HL-60/S4 (cell line): ENCODE measurements around the gene OR10H1.
"Not testable (repeated sequence)": the region's sequence is repeated elsewhere in the genome, so short reads cannot be mapped to it uniquely, and the experiment has no call there.

Experiments
- in situ Hi-C: fragments of 300-500 bp; cut with MboI; formaldehyde crosslinking; loops from 2 replicates; pipeline ENCODE4 v1.14.3; 2022; ENCODE audit warnings: low sequenced_read_pairs

The OR10H1 gene, protein sequence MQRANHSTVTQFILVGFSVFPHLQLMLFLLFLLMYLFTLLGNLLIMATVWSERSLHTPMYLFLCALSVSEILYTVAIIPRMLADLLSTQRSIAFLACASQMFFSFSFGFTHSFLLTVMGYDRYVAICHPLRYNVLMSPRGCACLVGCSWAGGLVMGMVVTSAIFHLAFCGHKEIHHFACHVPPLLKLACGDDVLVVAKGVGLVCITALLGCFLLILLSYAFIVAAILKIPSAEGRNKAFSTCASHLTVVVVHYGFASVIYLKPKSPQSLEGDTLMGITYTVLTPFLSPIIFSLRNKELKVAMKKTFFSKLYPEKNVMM

GRCh38 chr19:15815306-15815705 lies at the start of gene OR10H1:
Gene OR10H1 (minus strand): TSS chr19:15815664. CDS start chr19:15808037, 7,627 bp downstream.
- in situ Hi-C loops: no loop called here

- in situ Hi-C loops: no loop called here
Observed at GRCh38 chr19:15864824-15865223, 49.4 kb upstream of the OR10H1 start.

GRCh38 chr19:15863272-15863671 lies 47.8 kb upstream of the OR10H1 start:
- in situ Hi-C loops: no loop called here

GRCh38 chr19:15862444-15862843 lies 47.0 kb upstream of the OR10H1 start:
- in situ Hi-C loops: no loop called here

DNA sequence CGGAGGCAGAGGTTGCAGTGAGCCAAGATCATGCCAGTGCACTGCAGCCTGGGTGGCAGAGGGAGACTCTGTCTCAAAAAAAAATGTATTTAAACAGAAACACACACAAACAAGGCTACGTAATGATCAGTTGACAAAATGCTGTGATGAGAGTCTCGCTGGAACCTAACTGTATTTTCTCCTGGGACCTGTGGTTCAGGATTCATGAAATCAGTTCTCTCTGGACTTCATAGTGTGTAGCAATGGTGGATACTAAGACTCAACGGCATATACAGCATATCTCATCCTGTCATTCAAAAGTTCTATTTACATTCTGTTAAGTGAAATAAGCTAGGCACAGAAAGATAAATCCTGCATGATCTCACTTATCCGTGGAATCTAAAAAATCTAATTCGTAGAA lies 45.1 kb upstream of the OR10H1 start:
- in situ Hi-C loops: no loop called here

GRCh38 chr19:15859187-15859586 lies 43.7 kb upstream of the OR10H1 start:
- in situ Hi-C loops: no loop called here

- in situ Hi-C loops: no loop called here
Observed at GRCh38 chr19:15850385-15850784, 34.9 kb upstream of the OR10H1 start.

DNA sequence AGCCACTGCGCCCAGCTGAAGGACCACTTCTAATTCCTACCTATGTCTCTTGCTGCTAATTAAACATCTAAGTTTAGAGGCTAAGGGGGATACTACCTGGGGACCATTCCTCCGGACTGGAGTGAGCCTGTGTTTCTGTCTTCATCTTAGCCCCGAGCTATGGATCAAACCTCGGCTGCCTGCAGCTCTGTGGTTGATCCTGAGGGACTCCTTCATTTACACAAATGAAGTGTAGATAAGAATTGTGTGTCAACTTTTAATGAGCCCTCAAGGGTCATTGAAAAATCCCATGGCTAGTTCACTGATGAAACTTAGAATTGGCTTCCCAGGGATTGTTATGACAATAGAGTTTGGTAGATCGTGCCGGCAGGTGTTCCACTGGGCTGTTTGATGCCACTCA lies 31.5 kb upstream of the OR10H1 start:
- in situ Hi-C loops: no loop called here

DNA sequence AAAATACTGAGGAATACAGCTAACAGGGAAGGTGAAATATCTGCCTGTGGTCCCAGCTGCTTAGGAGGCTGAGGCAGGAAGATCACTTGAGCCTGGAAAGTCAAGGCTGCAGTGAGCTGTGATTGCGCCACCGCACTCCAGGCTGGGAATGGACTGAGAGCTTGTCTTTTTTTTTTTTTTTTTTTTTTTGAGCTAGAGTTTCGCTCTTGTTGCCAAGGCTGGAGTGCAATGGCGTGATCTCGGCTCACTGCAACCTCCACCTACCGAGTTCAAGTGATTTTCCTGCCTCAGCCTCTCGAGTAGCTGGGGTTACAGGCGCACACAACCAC lies 28.4 kb upstream of the OR10H1 start:
- in situ Hi-C loops: not testable (repeated sequence)

GRCh38 chr19:15843203-15843893 lies 27.9 kb upstream of the OR10H1 start:
- in situ Hi-C loops: no loop called here

DNA sequence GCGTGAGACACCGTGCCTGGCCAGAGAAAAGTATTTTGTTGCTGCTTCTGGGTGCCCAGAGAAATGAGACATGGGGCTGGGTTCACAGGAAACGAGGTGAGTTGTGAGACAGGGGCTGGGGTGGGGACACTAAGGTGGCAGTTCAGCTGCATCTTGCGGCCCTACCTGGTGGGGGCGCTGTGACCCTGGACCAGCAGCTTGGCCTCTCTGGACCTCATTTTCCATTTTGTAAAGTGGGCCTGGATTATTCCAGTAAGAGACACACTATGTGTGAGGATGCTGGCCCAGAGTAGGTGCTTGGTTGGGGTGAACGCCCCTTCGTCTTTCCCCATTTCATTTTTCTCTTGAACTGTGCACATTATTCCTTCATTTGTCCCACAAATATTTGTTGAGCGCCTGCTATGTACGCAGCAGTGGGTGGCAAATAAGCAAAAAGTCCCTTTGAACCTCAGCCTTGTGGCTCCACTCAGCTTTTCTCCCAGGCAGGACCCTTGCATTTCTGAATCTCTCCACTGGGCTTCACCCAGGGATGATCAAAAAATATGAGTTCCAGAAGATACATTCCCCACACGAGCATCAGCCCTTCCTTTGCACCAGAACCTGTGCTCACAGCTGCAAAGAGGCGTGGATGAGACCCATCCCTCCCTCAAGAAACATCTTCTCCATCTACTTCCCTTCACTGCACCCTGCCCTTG lies 26.6 kb upstream of the OR10H1 start:
- in situ Hi-C loops: no loop called here

- in situ Hi-C loops: no loop called here
Observed at GRCh38 chr19:15840833-15841232, 25.4 kb upstream of the OR10H1 start.

- in situ Hi-C loops: not testable (repeated sequence)
Observed at GRCh38 chr19:15839888-15840287, 24.4 kb upstream of the OR10H1 start.

GRCh38 chr19:15838351-15838750 lies 22.9 kb upstream of the OR10H1 start:
- in situ Hi-C loops: no loop called here

DNA sequence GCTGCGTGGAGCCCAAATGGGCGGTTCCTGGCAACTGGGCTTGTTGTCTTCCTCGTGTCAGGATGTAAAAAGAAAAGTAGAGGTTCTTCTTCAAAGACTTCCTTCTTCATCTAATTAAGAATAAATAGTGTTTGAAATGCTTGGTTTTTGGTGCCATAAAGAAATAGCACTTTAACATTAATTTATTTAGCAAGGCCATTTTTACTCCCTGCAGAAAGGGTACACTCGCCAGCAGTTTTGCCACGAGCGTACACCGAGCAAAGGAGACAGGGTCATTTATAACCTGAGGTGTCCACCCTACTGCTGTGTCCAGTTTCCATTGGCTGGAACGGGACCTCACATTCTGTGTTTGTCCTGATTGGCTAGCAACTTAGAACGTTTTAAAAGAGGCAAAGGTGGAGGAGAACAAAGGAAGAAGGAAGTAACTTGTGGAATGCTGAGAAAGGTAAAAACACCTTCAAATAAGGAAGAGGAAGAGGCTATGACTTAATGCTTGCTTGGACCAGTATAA lies 21.8 kb upstream of the OR10H1 start:
- in situ Hi-C loops: no loop called here

DNA sequence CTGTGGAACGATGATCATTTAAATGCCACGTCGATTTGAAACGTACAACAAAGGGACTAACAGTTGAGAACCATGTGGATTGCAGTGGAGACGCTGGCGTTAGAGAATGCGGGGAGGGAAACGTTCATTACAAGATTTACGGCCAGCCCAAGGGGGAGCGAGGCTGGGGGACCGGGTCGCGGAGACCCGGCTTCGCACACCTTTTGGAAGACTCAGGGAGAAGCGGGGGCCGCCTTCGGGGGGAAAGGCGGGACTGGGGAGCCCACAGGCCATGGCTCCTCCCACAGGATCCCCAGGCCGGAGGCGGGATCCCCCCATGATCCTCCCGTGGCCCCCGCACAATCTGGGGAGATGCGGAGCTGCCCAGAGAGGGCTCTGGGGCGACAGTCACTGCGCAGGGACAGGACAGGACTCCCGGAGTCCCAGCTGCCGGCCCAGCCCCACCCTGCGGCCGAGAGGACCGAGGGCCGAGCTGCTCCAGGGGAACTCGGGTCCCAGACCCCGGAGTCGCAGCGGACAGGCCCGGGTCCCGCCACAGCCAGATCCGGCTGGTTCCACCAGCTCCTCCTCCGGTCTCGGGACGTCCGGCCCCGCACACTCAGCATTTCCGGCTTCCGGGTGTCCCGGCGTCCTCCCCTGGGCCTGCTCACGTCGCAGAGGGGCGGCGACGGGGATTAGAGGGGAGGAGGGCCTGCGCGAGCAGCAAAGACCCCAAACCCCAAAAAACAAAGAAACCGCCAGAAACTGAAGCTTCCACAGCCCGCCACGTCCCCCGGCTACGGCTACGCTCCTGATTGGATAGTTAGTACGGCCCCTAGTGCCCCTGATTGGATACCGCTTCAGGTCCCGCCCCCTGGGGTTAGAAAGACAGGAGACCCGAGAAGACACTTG lies 21.1 kb upstream of the OR10H1 start:
- in situ Hi-C loops: no loop called here

GRCh38 chr19:15835565-15836329 lies 20.3 kb upstream of the OR10H1 start:
- in situ Hi-C loops: not testable (repeated sequence)

- in situ Hi-C loops: not testable (repeated sequence)
Observed at GRCh38 chr19:15834232-15834631, 18.8 kb upstream of the OR10H1 start.

- in situ Hi-C loops: no loop called here
Observed at GRCh38 chr19:15831626-15832025, 16.2 kb upstream of the OR10H1 start.

DNA sequence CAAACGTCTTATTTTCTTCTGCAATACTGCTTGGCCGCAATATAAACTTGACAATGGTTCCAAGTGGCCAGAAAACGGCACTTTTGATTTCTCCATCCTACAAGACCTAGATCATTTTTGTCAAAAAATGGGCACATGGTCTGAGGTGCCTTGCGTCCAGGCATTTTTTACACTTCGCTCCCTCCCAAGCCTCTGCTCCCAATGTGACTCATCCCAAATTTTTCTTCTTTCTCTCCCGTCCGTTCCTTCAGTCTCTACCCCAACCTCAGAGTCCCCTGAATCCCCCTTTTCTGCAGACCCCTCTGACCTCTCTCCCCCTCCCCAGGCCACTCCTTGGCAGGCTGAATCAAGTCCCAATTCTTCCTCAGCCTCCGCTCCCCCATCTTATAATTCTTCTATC lies 14.3 kb upstream of the OR10H1 start:
- in situ Hi-C loops: no loop called here
